K562 (cell line): ENCODE measurements around the gene CHD1L. TPM values are rescaled to one million over a fixed set of nuclear protein-coding genes. Genes with fewer than 3 reads are reported as not detected.

Source experiments
- ATAC-seq: fragments of 200-7000 bp; cut with Tn5 transposase; 3 replicates; pipeline ENCODE4 v1.9.1; 2020; ENCODE audit warnings: moderate library complexity
- BruUV-seq: library from RNA; stranded (reverse); fragments of 400-500 nt; replicated peaks from 2 replicates; lab custom pipeline; 2021; lab: Mats Ljungman, UMichigan
- CTCF ChIA-PET: fragments of 300-600 bp; formaldehyde crosslinking; extraction: SDS; loops from one replicate; lab custom pipeline; 2021; ENCODE audit warnings: low intra/inter-chr PET ratio; lab: Yijun Ruan, JAX
- POLR2A ChIA-PET: fragments of 300-600, 350-650 bp; sonication (Branson Sonifier 250); formaldehyde crosslinking; extraction: SDS; loops from one replicate; lab custom pipeline; 2021; ENCODE audit warnings: antibody characterized with exemption, inconsistent platforms; lab: Yijun Ruan, JAX
- DNase-seq, 4 experiments: peaks; one replicate each; pipeline versions ENCODE4 v3.0.0 to v3.0.0-alpha.2; 2011 to 2018; ENCODE audit warnings: low spot score in 3 of 4, mixed read lengths in 3 of 4; ENCODE audit errors: extremely low read depth in 1 of 4
- FAIRE-seq: peaks from 2 replicates; lab custom pipeline; 2011; peaks lifted over from hg19 to GRCh38; lab: Jason Lieb, UNC
- H2AFZ ChIP-seq: 2 replicates; pipeline ENCODE4 v1.6.0; 2011; ENCODE audit warnings: low read depth, low read length, control low read depth, inconsistent platforms
- H3K27ac ChIP-seq: fragments of 200-600 bp; 3 replicates; pipeline ENCODE4 v1.8.0; 2011; ENCODE audit warnings: low read depth, mild to moderate bottlenecking, control low read depth, inconsistent platforms, low read length, moderate library complexity, mixed read lengths; ENCODE audit errors: extremely low read depth
- H3K27me3 ChIP-seq, 2 experiments: fragments of 300-600 bp in 1 of 2; 2 replicates in 1 of 2; 3 replicates in 1 of 2; pipeline versions ENCODE4 v1.6.0 to v1.8.0; 2011; ENCODE audit warnings: inconsistent platforms in 2 of 2, low read length in 2 of 2, mild to moderate bottlenecking in 1 of 2, mixed read lengths in 1 of 2, moderate library complexity in 1 of 2; ENCODE audit not compliant: control insufficient read depth in 2 of 2, insufficient read depth in 2 of 2
- H3K36me3 ChIP-seq: fragments of 300-600 bp; 3 replicates; pipeline ENCODE4 v1.8.0; 2011; ENCODE audit warnings: mild to moderate bottlenecking, low read length, inconsistent platforms; ENCODE audit not compliant: control insufficient read depth, insufficient read depth
- H3K4me1 ChIP-seq, 2 experiments: fragments of 200-600 bp in 1 of 2; replicated peaks in 1 of 2; 2 replicates in 1 of 2; 3 replicates in 1 of 2; pipeline versions ENCODE4 v1.5.1 to v1.8.0; 2011; ENCODE audit warnings: inconsistent platforms in 2 of 2, low read length in 2 of 2, mild to moderate bottlenecking in 1 of 2, mixed read lengths in 1 of 2, moderate library complexity in 1 of 2; ENCODE audit not compliant: control insufficient read depth in 2 of 2, insufficient read depth in 2 of 2
- H3K4me2 ChIP-seq: 2 replicates; pipeline ENCODE4 v1.6.1; 2011; ENCODE audit warnings: low read length, control low read depth, inconsistent platforms, mixed read lengths; ENCODE audit not compliant: insufficient read depth
- H3K4me3 ChIP-seq: fragments of 200-600 bp; sonication (generic), shearing (Covaris generic); 2 replicates; pipeline ENCODE4 v1.5.1; 2016; ENCODE audit warnings: control low read depth, inconsistent platforms
- H3K79me2 ChIP-seq: fragments of 200-600 bp; 3 replicates; pipeline ENCODE4 v1.8.0; 2011; ENCODE audit warnings: low read length, inconsistent platforms; ENCODE audit not compliant: control insufficient read depth, insufficient read depth
- H3K9ac ChIP-seq, 2 experiments: 2 replicates each; pipeline versions ENCODE4 v1.6.0 to v1.6.1; 2011; ENCODE audit warnings: low read depth in 2 of 2, low read length in 2 of 2, control low read depth in 1 of 2, inconsistent platforms in 1 of 2, mild to moderate bottlenecking in 1 of 2, mixed read lengths in 1 of 2; ENCODE audit not compliant: insufficient read depth in 1 of 2
- H3K9me1 ChIP-seq: one replicate; pipeline ENCODE4 v1.6.0; 2011; ENCODE audit warnings: inconsistent platforms, mild to moderate bottlenecking, low read length, moderate library complexity; ENCODE audit not compliant: control insufficient read depth, insufficient read depth
- H3K9me3 ChIP-seq: replicated peaks from 2 replicates; pipeline ENCODE4 v1.5.1; 2011; ENCODE audit warnings: low read depth, low read length, inconsistent platforms; ENCODE audit not compliant: control insufficient read depth, insufficient read depth
- H4K20me1 ChIP-seq: replicated peaks from 2 replicates; pipeline ENCODE4 v1.6.1; 2011; ENCODE audit warnings: low read length, inconsistent platforms, mixed read lengths; ENCODE audit not compliant: control insufficient read depth, insufficient read depth
- ARID2 ChIP-seq: fragments of 450-650 bp; IDR thresholded peaks from 2 replicates; pipeline ENCODE4 v1.6.1; 2017; ENCODE audit warnings: antibody characterized with exemption, mild to moderate bottlenecking
- CHD4 ChIP-seq: fragments of 200-600 bp; sonication (generic); IDR thresholded peaks from 3 replicates; pipeline ENCODE4 v1.6.1; 2012; ENCODE audit warnings: low read depth, mild to moderate bottlenecking, mixed read lengths, low read length, inconsistent platforms; ENCODE audit not compliant: insufficient read depth, insufficient replicate concordance, poor library complexity, severe bottlenecking
- MEF2D ChIP-seq: conservative IDR thresholded peaks from 2 replicates; pipeline ENCODE4 v1.6.1; 2016; ENCODE audit warnings: low read depth, missing genetic modification characterization, missing compliant biosample characterization
- NKRF ChIP-seq: fragments of 450-650 bp; IDR thresholded peaks from 2 replicates; pipeline ENCODE4 v1.6.1; 2016; ENCODE audit warnings: borderline replicate concordance
- PHB ChIP-seq: fragments of 250-450 bp; sonication (Bioruptor Pico); IDR thresholded peaks from 2 replicates; pipeline ENCODE4 v1.5.0; 2021
- RBBP5 ChIP-seq: fragments of 200-600 bp; sonication (generic); IDR thresholded peaks from 2 replicates; pipeline ENCODE4 v1.6.1; 2012; ENCODE audit warnings: borderline replicate concordance, mild to moderate bottlenecking, low read length, control low read depth, inconsistent platforms; ENCODE audit not compliant: insufficient read depth, poor library complexity, severe bottlenecking
- SLC30A9 ChIP-seq: fragments of 250-450 bp; sonication (Bioruptor Pico); IDR thresholded peaks from 2 replicates; pipeline ENCODE4 v1.8.0; 2022; ENCODE audit warnings: mild to moderate bottlenecking, moderate library complexity
- SMAD2 ChIP-seq: fragments of 150-350 bp; IDR thresholded peaks from 2 replicates; pipeline ENCODE4 v1.6.1; 2014; ENCODE audit warnings: low read depth, mild to moderate bottlenecking, low read length
- SMARCA5 ChIP-seq: fragments of 450-650 bp; IDR thresholded peaks from 2 replicates; pipeline ENCODE4 v1.6.1; 2016
- TARDBP ChIP-seq: fragments of 450-650 bp; IDR thresholded peaks from 2 replicates; pipeline ENCODE4 v1.6.1; 2016
- ZNF174 ChIP-seq: fragments of 250-450 bp; sonication (Bioruptor Pico); IDR thresholded peaks from 2 replicates; pipeline ENCODE4 v1.4.0; 2020; ENCODE audit warnings: mild to moderate bottlenecking
- ZNF785 ChIP-seq: fragments of 250-450 bp; sonication (Bioruptor Pico); IDR thresholded peaks from 2 replicates; pipeline ENCODE4 v1.4.0; 2020; ENCODE audit warnings: mild to moderate bottlenecking
- WGBS: fragments of 100-300 bp; shearing (Covaris generic); methylation state at CpG from one replicate; pipeline ENCODE4 v1.1.6; 2016; ENCODE audit warnings: low coverage, mixed read lengths; ENCODE audit not compliant: insufficient coverage; ENCODE audit errors: missing lambda C conversion rate; 5-methylcytosine and 5-hydroxymethylcytosine counted together
- in situ Hi-C: fragments of 300-500 bp; cut with MboI; formaldehyde crosslinking; loops from 4 replicates; pipeline ENCODE4 v1.15.0; 2018; ENCODE audit warnings: inconsistent platforms, mixed read lengths
- intact Hi-C: fragments of 100-400 bp; cut with micrococcal nuclease; formaldehyde crosslinking; loops from 2 replicates; pipeline ENCODE4 v1.14.2; 2022
- polyA plus RNA-seq, 8 experiments: library from polyadenylated mRNA; depleted of rRNA in 4 of 8; stranded (reverse) in 5 of 8; unstranded in 3 of 8; fragments of >200 nt; fragmentation: Nextera tagmentation in 2 of 8; fragmentation: Illumina TruSeq in 1 of 8; extraction: Ambion mirVana in 2 of 8; extraction: Trizol in 1 of 8; gene quantifications; 2 replicates each; pipeline versions ENCODE4 v1.2.1 to v1.2.3, GENCODE V29; 2011 to 2014; ENCODE audit warnings: inconsistent platforms in 1 of 8, missing spikeins in 1 of 8
- total RNA-seq, 7 experiments: library from RNA; depleted of rRNA in 6 of 7; stranded (reverse); fragments of >200 nt in 6 of 7; fragmentation: Illumina TruSeq in 2 of 7; extraction: Trizol in 2 of 7; gene quantifications; 2 replicates each; pipeline versions ENCODE4 v1.2.1 to v1.2.3, GENCODE V29; 2011 to 2021; ENCODE audit warnings: low replicate concordance in 1 of 7
- TF ChIP-seq, protein P1 (sequence below): fragments of 450-650 bp; IDR thresholded peaks from 2 replicates; pipeline ENCODE4 v1.6.1; 2018; ENCODE audit not compliant: partially characterized antibody

The CHD1L gene
- total and polyA plus RNA-seq, 9 of the 15 experiments (the other 6 are each of a cell fraction or from before 2014, with no cell fraction given): 25.0 to 93.3 (median 59.1) TPM

- TF ChIP-seq SLC30A9 (no peak), CHD4 (no peak), ARID2 (no peak), SMAD2 (no peak), MEF2D (tag) (no peak), SMARCA5 (no peak)
Measured at GRCh38 chr1:147281950-147282349, 39.5 kb downstream of the CHD1L start (continued).

DNA sequence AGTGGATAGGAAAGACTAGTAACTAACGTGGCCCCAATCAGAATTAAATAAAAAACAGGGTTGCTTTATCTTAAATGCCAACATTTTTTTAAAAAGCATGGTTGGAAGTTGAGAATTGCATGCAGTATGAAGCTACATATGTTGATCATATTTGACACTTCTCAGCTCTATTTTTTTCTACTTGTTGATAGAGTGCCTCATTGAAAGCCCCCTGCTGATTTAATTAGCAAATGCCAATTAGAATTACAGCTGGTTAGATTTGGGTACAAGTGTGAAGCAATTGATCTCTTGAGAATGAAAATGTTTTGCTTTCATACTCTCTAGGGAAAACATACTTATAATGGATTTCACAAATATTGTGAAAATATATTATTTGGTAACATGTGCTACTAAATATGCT is 40.5 kb downstream of the CHD1L start:
- no peaks in the 10 kb centered on the region for H3K27me3 ChIP-seq
- ATAC-seq (no peak), DNase-seq (no peak), FAIRE-seq (no peak)
- no peak overlapping the region for H3K4me2 ChIP-seq
- no peaks in the 10 kb centered on the region for H4K20me1 ChIP-seq
- H3K9me1 ChIP-seq: no peaks in the 10 kb centered on the region
- 0 out of 3 replicates have a peak, but pooled peaks cover 3% of the 10 kb centered on the region for H3K79me2 ChIP-seq
- in situ Hi-C loops (no loop called here), intact Hi-C loops (no loop called here)
- H3K4me1 ChIP-seq: no peaks in the 10 kb centered on the region
- no peak overlapping the region for H3K4me3 ChIP-seq
- 71% methylated on average over 1 of the region's 1 CpG for WGBS
- TF ChIP-seq RBBP5: no peak
- TF ChIP-seq PHB (CRISPR knock-in tag): no peak
- TF ChIP-seq, protein P1, sequence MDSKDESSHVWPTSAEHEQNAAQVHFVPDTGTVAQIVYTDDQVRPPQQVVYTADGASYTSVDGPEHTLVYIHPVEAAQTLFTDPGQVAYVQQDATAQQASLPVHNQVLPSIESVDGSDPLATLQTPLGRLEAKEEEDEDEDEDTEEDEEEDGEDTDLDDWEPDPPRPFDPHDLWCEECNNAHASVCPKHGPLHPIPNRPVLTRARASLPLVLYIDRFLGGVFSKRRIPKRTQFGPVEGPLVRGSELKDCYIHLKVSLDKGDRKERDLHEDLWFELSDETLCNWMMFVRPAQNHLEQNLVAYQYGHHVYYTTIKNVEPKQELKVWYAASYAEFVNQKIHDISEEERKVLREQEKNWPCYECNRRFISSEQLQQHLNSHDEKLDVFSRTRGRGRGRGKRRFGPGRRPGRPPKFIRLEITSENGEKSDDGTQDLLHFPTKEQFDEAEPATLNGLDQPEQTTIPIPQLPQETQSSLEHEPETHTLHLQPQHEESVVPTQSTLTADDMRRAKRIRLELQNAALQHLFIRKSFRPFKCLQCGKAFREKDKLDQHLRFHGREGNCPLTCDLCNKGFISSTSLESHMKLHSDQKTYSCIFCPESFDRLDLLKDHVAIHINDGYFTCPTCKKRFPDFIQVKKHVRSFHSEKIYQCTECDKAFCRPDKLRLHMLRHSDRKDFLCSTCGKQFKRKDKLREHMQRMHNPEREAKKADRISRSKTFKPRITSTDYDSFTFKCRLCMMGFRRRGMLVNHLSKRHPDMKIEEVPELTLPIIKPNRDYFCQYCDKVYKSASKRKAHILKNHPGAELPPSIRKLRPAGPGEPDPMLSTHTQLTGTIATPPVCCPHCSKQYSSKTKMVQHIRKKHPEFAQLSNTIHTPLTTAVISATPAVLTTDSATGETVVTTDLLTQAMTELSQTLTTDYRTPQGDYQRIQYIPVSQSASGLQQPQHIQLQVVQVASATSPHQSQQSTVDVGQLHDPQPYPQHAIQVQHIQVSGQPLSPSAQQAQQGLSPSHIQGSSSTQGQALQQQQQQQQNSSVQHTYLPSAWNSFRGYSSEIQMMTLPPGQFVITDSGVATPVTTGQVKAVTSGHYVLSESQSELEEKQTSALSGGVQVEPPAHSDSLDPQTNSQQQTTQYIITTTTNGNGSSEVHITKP: no peak
- TF ChIP-seq ZNF174 (CRISPR knock-in tag): no peak
- no peak for TF ChIP-seq TARDBP
- no peak for TF ChIP-seq NKRF
- TF ChIP-seq ZNF785 (CRISPR knock-in tag): no peak
- H2AFZ ChIP-seq: no peak overlapping the region
- no TSS peak for BruUV-seq
- H3K36me3 ChIP-seq: peaks cover 96% of the 10 kb centered on the region
- ChIA-PET CTCF (no interaction called here), POLR2A (no interaction called here)
- H3K9ac ChIP-seq: no peak overlapping the region
- H3K9me3 ChIP-seq: no peaks in the 10 kb centered on the region
- no peak overlapping the region for H3K27ac ChIP-seq
